Stomach smooth muscle (tissue), 2 donors: ENCODE measurements around the gene VAPB.
"Not testable (repeated sequence)": the region's sequence is repeated elsewhere in the genome, so short reads cannot be mapped to it uniquely, and the experiment has no call there.

ENCODE experiments used
- H3K27ac ChIP-seq: one replicate; pipeline ENCODE4 v1.7.0; 2013; ENCODE audit warnings: mild to moderate bottlenecking, low read length, inconsistent platforms
- H3K27me3 ChIP-seq, 2 donors: one replicate each; pipeline ENCODE4 v1.7.0; 2013; ENCODE audit warnings: low read length in 2 of 2; ENCODE audit not compliant: insufficient read depth in 2 of 2, control insufficient read depth in 1 of 2
- H3K36me3 ChIP-seq, 2 donors: one replicate each; pipeline ENCODE4 v1.7.0; 2013; ENCODE audit warnings: low read length in 2 of 2; ENCODE audit not compliant: control insufficient read depth in 2 of 2, insufficient read depth in 2 of 2
- H3K4me1 ChIP-seq: one replicate; pipeline ENCODE4 v1.7.0; 2013; ENCODE audit warnings: low read length; ENCODE audit not compliant: control insufficient read depth, insufficient read depth
- H3K4me3 ChIP-seq, 2 donors: one replicate each; pipeline ENCODE4 v1.7.0; 2013; ENCODE audit warnings: low read length in 2 of 2
- H3K9ac ChIP-seq, 2 donors: one replicate each; pipeline ENCODE4 v1.7.0; 2013; ENCODE audit warnings: low read length in 2 of 2, mild to moderate bottlenecking in 1 of 2
- H3K9me3 ChIP-seq, 2 donors: one replicate each; pipeline ENCODE4 v1.7.0; 2013; ENCODE audit warnings: low read length in 2 of 2; ENCODE audit not compliant: control insufficient read depth in 2 of 2
- donor health status: healthy.
- donor health status: Pancreatic carcinoma.

VAPB gene

GRCh38 chr20:58406422-58407001, 17.5 kb downstream of the VAPB start:
- Histone ChIP-seq H3K27me3 (no peaks in the 10 kb centered on the region), H3K27ac (no peak overlapping the region), H3K9me3 (no peaks in the 10 kb centered on the region), H3K9ac (no peak overlapping the region), H3K4me1 (no peaks in the 10 kb centered on the region), H3K4me3 (no peak overlapping the region), H3K36me3 (no peaks in the 10 kb centered on the region)

- Histone ChIP-seq H3K4me1 (no peaks in the 10 kb centered on the region), H3K27ac (no peak overlapping the region), H3K9ac (no peak overlapping the region), H3K27me3 (no peaks in the 10 kb centered on the region), H3K4me3 (no peak overlapping the region), H3K36me3 (no peaks in the 10 kb centered on the region), H3K9me3 (no peaks in the 10 kb centered on the region)
Measured at GRCh38 chr20:58407201-58407873, 18.3 kb downstream of the VAPB start.

- no peaks in the 10 kb centered on the region for H3K9me3 ChIP-seq
- no peak overlapping the region for H3K27ac ChIP-seq
- no peaks in the 10 kb centered on the region for H3K27me3 ChIP-seq
- H3K4me1 ChIP-seq = no peaks in the 10 kb centered on the region
- no peak overlapping the region for H3K9ac ChIP-seq
- no peaks in the 10 kb centered on the region for H3K36me3 ChIP-seq
- no peak overlapping the region for H3K4me3 ChIP-seq
Measured at GRCh38 chr20:58407966-58408557, 19.0 kb downstream of the VAPB start.

- Histone ChIP-seq H3K27ac (no peak overlapping the region), H3K4me3 (no peak overlapping the region), H3K27me3 (no peaks in the 10 kb centered on the region), H3K36me3 (no peaks in the 10 kb centered on the region), H3K9ac (no peak overlapping the region), H3K4me1 (no peaks in the 10 kb centered on the region), H3K9me3 (no peaks in the 10 kb centered on the region)
Measured at GRCh38 chr20:58408603-58409246, 19.7 kb downstream of the VAPB start.

- not testable (repeated sequence) for H3K4me1 ChIP-seq, H3K9ac ChIP-seq, H3K9me3 ChIP-seq, H3K27me3 ChIP-seq, H3K27ac ChIP-seq, H3K36me3 ChIP-seq, H3K4me3 ChIP-seq
Measured at GRCh38 chr20:58414216-58414615, 25.2 kb downstream of the VAPB start.

- H3K4me3 ChIP-seq, H3K27ac ChIP-seq, H3K9me3 ChIP-seq, H3K9ac ChIP-seq, H3K27me3 ChIP-seq, H3K4me1 ChIP-seq: not testable (repeated sequence)
- H3K36me3 ChIP-seq = peaks cover 3 to 11% of the 10 kb centered on the region in 2 donors
Measured at GRCh38 chr20:58414786-58415185, 25.8 kb downstream of the VAPB start.

GRCh38 chr20:58416057-58416456, 27.0 kb downstream of the VAPB start:
- H3K4me3 ChIP-seq = no peak overlapping the region
- H3K9ac ChIP-seq = no peak overlapping the region
- H3K9me3 ChIP-seq = no peaks in the 10 kb centered on the region
- H3K36me3 ChIP-seq = peaks cover 10 to 11% of the 10 kb centered on the region in 2 donors
- H3K4me1 ChIP-seq = no peaks in the 10 kb centered on the region
- H3K27ac ChIP-seq = no peak overlapping the region
- no peaks in the 10 kb centered on the region for H3K27me3 ChIP-seq

- peaks cover 10 to 14% of the 10 kb centered on the region in 2 donors for H3K36me3 ChIP-seq
- H3K4me3 ChIP-seq = no peak overlapping the region
- H3K9me3 ChIP-seq = no peaks in the 10 kb centered on the region
- H3K9ac ChIP-seq = no peak overlapping the region
- no peaks in the 10 kb centered on the region for H3K27me3 ChIP-seq
- H3K4me1 ChIP-seq = no peaks in the 10 kb centered on the region
- no peak overlapping the region for H3K27ac ChIP-seq
Measured at GRCh38 chr20:58416835-58417234, 27.8 kb downstream of the VAPB start.

GRCh38 chr20:58417438-58417837, 28.4 kb downstream of the VAPB start:
- no peak overlapping the region for H3K9ac ChIP-seq

GRCh38 chr20:58418949-58419748, 30.1 kb downstream of the VAPB start:
- Histone ChIP-seq H3K9ac (no peak overlapping the region), H3K9me3 (no peaks in the 10 kb centered on the region), H3K36me3 (peaks cover 10 to 14% of the 10 kb centered on the region in 2 donors), H3K4me1 (no peaks in the 10 kb centered on the region), H3K4me3 (no peak overlapping the region), H3K27me3 (no peaks in the 10 kb centered on the region), H3K27ac (no peak overlapping the region)

More at GRCh38 chr20:58417438-58417837, 28.4 kb downstream of the VAPB start:
- H3K36me3 ChIP-seq = peaks cover 10 to 14% of the 10 kb centered on the region in 2 donors
- H3K4me1 ChIP-seq = no peaks in the 10 kb centered on the region
- no peak overlapping the region for H3K4me3 ChIP-seq
- H3K27ac ChIP-seq = no peak overlapping the region
- no peaks in the 10 kb centered on the region for H3K27me3 ChIP-seq
- no peaks in the 10 kb centered on the region for H3K9me3 ChIP-seq
